Upper lobe of right lung (tissue), 1 donor: ENCODE results near the gene EIF2B1. TPM values are rescaled to one million over a fixed set of nuclear protein-coding genes. Genes with fewer than 3 reads are reported as not detected.

Experiments
- ATAC-seq: fragments of 200-7000 bp; cut with Tn5 transposase; one replicate; pipeline ENCODE4 v1.9.1; 2020; ENCODE audit warnings: mild to moderate bottlenecking, moderate library complexity
- DNase-seq: peaks from one replicate; pipeline ENCODE4 v3.0.0-alpha.2; 2020
- H3K27ac ChIP-seq: fragments of 200-600 bp; one replicate; pipeline ENCODE4 v1.8.0; 2022
- H3K27me3 ChIP-seq: fragments of 200-600 bp; one replicate; pipeline ENCODE4 v1.8.0; 2022; ENCODE audit warnings: mild to moderate bottlenecking
- H3K36me3 ChIP-seq: fragments of 200-600 bp; one replicate; pipeline ENCODE4 v1.8.0; 2022
- H3K4me1 ChIP-seq: fragments of 200-600 bp; one replicate; pipeline ENCODE4 v1.8.0; 2022
- H3K4me3 ChIP-seq: fragments of 200-600 bp; one replicate; pipeline ENCODE4 v1.8.0; 2022; ENCODE audit warnings: mild to moderate bottlenecking
- H3K9me3 ChIP-seq: fragments of 200-600 bp; one replicate; pipeline ENCODE4 v1.8.0; 2022
- intact Hi-C: fragments of 100-400 bp; cut with DNase I; formaldehyde crosslinking; loops from one replicate; pipeline ENCODE4 v1.11.0; 2022
- total RNA-seq: library from RNA; stranded (reverse); fragmentation: NEBNext Ultra II Directional; extraction: Animal tissue kit (Norgen Biotek cat#: 25700); gene quantifications from one replicate; pipeline ENCODE4 v1.2.1, GENCODE V29; 2021
- TF ChIP-seq, protein P1 (sequence below): fragments of 200-600 bp; IDR thresholded peaks from one replicate; pipeline ENCODE4 v1.8.0; 2022; ENCODE audit warnings: antibody characterized with exemption
- donor health status: DM: no; HTN: yes; CAD: no; lungs with severe emphysema.

EIF2B1 gene
- total RNA-seq, 1 donor from 2014 or later, result 40.0 TPM

DNA sequence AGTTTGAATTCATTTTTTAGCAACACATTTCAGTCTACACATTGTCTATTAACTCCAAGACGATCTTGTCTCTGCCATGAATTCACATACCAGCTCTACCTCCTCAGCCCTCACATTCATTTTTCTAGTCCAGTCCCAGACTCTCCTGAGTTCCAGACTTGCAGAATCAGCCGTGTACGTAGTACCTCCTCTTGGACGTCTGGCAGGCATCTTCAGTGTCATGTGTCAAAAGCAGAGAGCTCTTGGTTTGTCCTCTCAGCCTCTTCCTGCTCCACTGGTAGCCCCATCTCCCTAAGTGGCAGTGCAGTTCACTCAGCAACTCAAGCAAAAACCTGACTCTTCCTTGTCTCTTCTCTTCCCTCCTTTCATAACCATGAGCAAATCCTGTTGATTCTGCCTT is 22.9 kb upstream of the EIF2B1 start:
- peaks cover 45% of the 10 kb centered on the region for H3K36me3 ChIP-seq
- no peaks in the 10 kb centered on the region for H3K4me1 ChIP-seq
- intact Hi-C loops, result no loop called here
- no peak for DNase-seq
- H3K4me3 ChIP-seq, result no peak overlapping the region
- TF ChIP-seq, protein P1, sequence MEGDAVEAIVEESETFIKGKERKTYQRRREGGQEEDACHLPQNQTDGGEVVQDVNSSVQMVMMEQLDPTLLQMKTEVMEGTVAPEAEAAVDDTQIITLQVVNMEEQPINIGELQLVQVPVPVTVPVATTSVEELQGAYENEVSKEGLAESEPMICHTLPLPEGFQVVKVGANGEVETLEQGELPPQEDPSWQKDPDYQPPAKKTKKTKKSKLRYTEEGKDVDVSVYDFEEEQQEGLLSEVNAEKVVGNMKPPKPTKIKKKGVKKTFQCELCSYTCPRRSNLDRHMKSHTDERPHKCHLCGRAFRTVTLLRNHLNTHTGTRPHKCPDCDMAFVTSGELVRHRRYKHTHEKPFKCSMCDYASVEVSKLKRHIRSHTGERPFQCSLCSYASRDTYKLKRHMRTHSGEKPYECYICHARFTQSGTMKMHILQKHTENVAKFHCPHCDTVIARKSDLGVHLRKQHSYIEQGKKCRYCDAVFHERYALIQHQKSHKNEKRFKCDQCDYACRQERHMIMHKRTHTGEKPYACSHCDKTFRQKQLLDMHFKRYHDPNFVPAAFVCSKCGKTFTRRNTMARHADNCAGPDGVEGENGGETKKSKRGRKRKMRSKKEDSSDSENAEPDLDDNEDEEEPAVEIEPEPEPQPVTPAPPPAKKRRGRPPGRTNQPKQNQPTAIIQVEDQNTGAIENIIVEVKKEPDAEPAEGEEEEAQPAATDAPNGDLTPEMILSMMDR, result no peak
- ATAC-seq, result no peak
- no peaks in the 10 kb centered on the region for H3K27me3 ChIP-seq
- no peaks in the 10 kb centered on the region for H3K9me3 ChIP-seq
- H3K27ac ChIP-seq, result no peak overlapping the region

DNA sequence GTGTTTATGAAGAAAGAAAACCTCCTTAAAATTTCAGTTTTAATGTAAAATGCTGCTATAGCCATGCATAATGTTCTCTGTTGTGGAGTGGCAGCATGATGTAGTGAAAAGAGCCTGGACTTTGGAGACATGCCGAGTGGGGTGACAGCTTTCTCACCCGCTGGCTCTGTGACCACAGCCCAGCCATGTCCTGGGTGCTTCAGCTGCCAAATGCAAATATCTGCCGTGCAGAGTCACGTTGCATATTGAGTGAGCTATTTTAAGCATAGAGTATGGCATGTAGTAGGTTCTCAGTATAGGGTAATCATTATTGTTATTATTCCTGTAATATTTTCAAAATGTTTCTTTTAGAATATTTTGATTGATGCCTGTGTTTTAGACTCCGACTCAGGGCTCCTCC is 21.9 kb upstream of the EIF2B1 start:
- Histone ChIP-seq H3K27me3 (no peaks in the 10 kb centered on the region), H3K36me3 (peaks cover 55% of the 10 kb centered on the region), H3K4me3 (no peak overlapping the region), H3K27ac (no peak overlapping the region), H3K9me3 (no peaks in the 10 kb centered on the region), H3K4me1 (no peaks in the 10 kb centered on the region)
- intact Hi-C loops, result no loop called here
- TF ChIP-seq, protein P1, result no peak
- ATAC-seq (no peak), DNase-seq (no peak)

DNA sequence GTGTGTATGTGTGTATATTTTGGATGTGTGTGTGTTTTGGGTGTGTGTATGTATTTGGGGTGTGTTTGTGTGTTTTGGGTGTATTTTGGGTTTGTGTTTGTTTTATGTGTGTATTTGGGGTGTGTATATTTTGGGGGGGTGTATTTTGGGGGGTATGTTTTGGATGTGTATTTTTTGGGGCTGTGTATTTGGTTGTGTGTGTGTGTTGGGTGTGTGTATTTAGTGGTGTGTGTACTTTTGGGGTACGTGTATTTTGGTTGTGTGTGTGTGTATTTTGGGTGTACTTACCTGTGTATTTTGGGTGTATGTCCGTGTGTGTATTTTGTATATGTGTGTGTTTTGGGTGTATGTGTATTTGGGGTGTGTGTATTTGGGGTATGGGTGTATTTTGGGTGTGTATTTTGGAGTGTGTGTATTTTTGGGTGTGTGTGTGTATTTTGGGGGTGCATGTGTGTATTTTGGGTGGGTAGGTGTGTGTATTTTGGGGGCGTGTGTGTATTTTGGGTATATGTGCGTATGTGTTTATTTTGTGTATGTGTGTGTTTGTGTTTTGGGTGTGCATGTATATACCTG is 20.7 kb upstream of the EIF2B1 start:
- intact Hi-C loops, result no loop called here
- H3K9me3 ChIP-seq, result no peaks in the 10 kb centered on the region
- DNase-seq (no peak), ATAC-seq (no peak)
- no peak overlapping the region for H3K4me3 ChIP-seq
- H3K4me1 ChIP-seq, result no peaks in the 10 kb centered on the region
- H3K27me3 ChIP-seq, result no peaks in the 10 kb centered on the region
- TF ChIP-seq, protein P1, result no peak
- H3K27ac ChIP-seq, result no peak overlapping the region
- peaks cover 55% of the 10 kb centered on the region for H3K36me3 ChIP-seq

DNA sequence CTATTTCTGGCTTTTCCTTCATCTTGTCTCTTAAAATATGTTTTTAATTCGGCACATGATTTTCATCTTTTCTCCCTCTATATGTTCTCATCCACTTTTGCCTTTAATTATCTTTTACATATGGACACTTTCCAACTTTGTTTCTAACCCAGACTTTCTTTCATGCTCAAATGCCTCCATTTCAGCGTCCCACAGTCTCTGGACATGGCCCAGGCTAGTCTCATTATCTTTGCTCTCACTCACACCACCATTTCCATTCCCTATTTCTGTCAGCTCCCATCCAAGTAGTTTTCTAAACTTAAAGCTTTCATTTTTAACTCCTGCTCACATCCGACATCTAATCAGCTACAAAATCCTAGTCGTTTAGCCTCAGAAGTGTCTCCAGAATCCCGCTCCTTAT is 14.9 kb upstream of the EIF2B1 start:
- TF ChIP-seq, protein P1, result no peak
- intact Hi-C loops, result no loop called here
- peaks cover 3% of the 10 kb centered on the region for H3K4me1 ChIP-seq
- no peaks in the 10 kb centered on the region for H3K27me3 ChIP-seq
- ATAC-seq (no peak), DNase-seq (no peak)
- H3K4me3 ChIP-seq, result no peak overlapping the region
- H3K36me3 ChIP-seq, result peaks cover 75% of the 10 kb centered on the region
- H3K27ac ChIP-seq, result no peak overlapping the region
- no peaks in the 10 kb centered on the region for H3K9me3 ChIP-seq

DNA sequence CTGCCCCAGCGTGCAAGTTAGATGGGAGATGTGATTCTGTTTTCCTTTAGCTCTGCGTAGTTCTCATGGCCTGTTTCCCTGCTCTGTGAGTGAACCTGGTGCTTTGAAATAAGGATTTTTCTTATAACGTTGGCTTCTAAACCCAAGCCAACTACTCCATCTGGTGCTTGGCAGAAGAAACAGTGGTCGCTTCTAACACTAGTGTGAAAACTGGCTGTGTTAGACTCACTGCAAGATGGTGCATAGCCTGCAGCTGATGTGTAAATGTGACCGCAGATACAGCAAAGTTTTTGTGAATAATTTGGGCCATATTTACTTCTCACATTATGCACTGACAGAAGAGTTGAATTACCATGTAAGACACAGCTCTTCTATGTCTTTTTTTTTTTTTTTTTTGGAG is 12.4 kb upstream of the EIF2B1 start:
- TF ChIP-seq, protein P1, result no peak
- Histone ChIP-seq H3K9me3 (no peaks in the 10 kb centered on the region), H3K4me3 (no peak overlapping the region), H3K36me3 (peaks cover 66% of the 10 kb centered on the region), H3K4me1 (peaks cover 3% of the 10 kb centered on the region), H3K27ac (no peak overlapping the region), H3K27me3 (no peaks in the 10 kb centered on the region)
- ATAC-seq, result no peak
- no peak for DNase-seq
- intact Hi-C loops, result no loop called here

DNA sequence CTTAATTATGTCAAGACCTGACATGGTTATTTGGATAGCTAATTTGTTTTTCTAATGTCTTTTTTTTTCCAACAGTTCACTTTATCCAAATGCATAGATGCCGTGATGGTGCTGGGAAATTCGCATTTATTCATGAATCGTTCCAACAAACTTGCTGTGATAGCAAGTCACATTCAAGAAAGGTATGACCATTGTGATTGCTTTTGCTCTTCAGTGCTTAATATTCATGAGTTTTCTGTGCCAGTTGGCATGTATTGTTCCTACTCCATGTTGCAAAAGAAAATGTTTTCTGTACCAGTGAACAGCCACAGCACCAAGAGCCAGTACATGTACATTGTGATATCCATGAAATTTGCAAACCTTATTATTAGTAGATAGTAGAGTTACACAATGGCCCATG is 11.9 kb upstream of the EIF2B1 start:
- H3K4me3 ChIP-seq, result no peak overlapping the region
- ATAC-seq (no peak), DNase-seq (no peak)
- intact Hi-C loops, result no loop called here
- TF ChIP-seq, protein P1, result no peak
- H3K27me3 ChIP-seq, result no peaks in the 10 kb centered on the region
- H3K4me1 ChIP-seq, result peaks cover 3% of the 10 kb centered on the region
- no peaks in the 10 kb centered on the region for H3K9me3 ChIP-seq
- H3K36me3 ChIP-seq, result peaks cover 66% of the 10 kb centered on the region
- H3K27ac ChIP-seq, result no peak overlapping the region
